GM19438 (cell line): Measurements from ENCODE around the gene RAD51B.
"Not testable (repeated sequence)": the region's sequence is repeated elsewhere in the genome, so short reads cannot be mapped to it uniquely, and the experiment has no call there.

Experiments
- ATAC-seq: cut with Tn5 transposase; IDR thresholded peaks from one replicate; pipeline ENCODE4 v1.9.1; 2021; ENCODE audit warnings: low read depth; ENCODE audit not compliant: unreplicated experiment

Gene RAD51B

GRCh38 chr14:68434173-68434572 is 614.6 kb downstream of the RAD51B start:
- not testable (repeated sequence) for ATAC-seq

- not testable (repeated sequence) for ATAC-seq
Measured at GRCh38 chr14:68435631-68436030, 616.1 kb downstream of the RAD51B start.

- ATAC-seq = no peak
Measured at GRCh38 chr14:68439676-68440075, 620.1 kb downstream of the RAD51B start.

- no peak for ATAC-seq
Measured at GRCh38 chr14:68440820-68441219, 621.2 kb downstream of the RAD51B start.

- no peak for ATAC-seq
Measured at GRCh38 chr14:68441542-68441941, 622.0 kb downstream of the RAD51B start.

GRCh38 chr14:68442828-68443629 is 623.5 kb downstream of the RAD51B start:
- ATAC-seq = no peak

GRCh38 chr14:68444449-68445168 is 625.0 kb downstream of the RAD51B start:
- ATAC-seq = no peak

- no peak for ATAC-seq
Measured at GRCh38 chr14:68446243-68447040, 626.9 kb downstream of the RAD51B start.

- no peak for ATAC-seq
Measured at GRCh38 chr14:68447581-68448251, 628.1 kb downstream of the RAD51B start.

- ATAC-seq = no peak
Measured at GRCh38 chr14:68448252-68448902, 628.8 kb downstream of the RAD51B start.

GRCh38 chr14:68449561-68450181 is 630.1 kb downstream of the RAD51B start:
- no peak for ATAC-seq

- ATAC-seq = no peak
Measured at GRCh38 chr14:68450391-68451120, 631.0 kb downstream of the RAD51B start.

GRCh38 chr14:68451696-68452373 is 632.3 kb downstream of the RAD51B start:
- ATAC-seq = no peak

GRCh38 chr14:68458253-68458652 is 638.7 kb downstream of the RAD51B start:
- no peak for ATAC-seq

GRCh38 chr14:68458840-68459469 is 639.4 kb downstream of the RAD51B start:
- no peak for ATAC-seq

GRCh38 chr14:68459480-68460136 is 640.0 kb downstream of the RAD51B start:
- no peak for ATAC-seq

- ATAC-seq = no peak
Measured at GRCh38 chr14:68460541-68460940, 641.0 kb downstream of the RAD51B start.
